Natural killer cell (primary cell): ENCODE measurements around the gene WNK3. TPM values are rescaled to one million over a fixed set of nuclear protein-coding genes. Genes with fewer than 3 reads are reported as not detected.

Experiments used
- ATAC-seq, 3 donors: fragments of 150-1000 bp in 2 of 3; fragments of 200-7000 bp in 1 of 3; cut with Tn5 transposase; 1 replicate in 1 of 3; 2 replicates in 2 of 3; pipeline ENCODE4 v1.10.0; 2021; ENCODE audit warnings: mild to moderate bottlenecking in 2 of 3, moderate library complexity in 2 of 3
- DNase-seq, 2 donors: peaks; one replicate each; pipeline versions ENCODE4 v3.0.0 to v3.0.0-alpha.2; 2013 to 2021; ENCODE audit warnings: mixed read lengths in 1 of 2
- H3K27ac ChIP-seq: one replicate; pipeline ENCODE4 v1.5.1; 2013; ENCODE audit warnings: mild to moderate bottlenecking, low read length
- H3K27me3 ChIP-seq: one replicate; pipeline ENCODE4 v1.6.1; 2013; ENCODE audit warnings: low read length; ENCODE audit not compliant: control insufficient read depth, insufficient read depth
- H3K36me3 ChIP-seq: one replicate; pipeline ENCODE4 v1.6.1; 2013; ENCODE audit warnings: low read length; ENCODE audit not compliant: control insufficient read depth, insufficient read depth
- H3K4me1 ChIP-seq: one replicate; pipeline ENCODE4 v1.6.1; 2013; ENCODE audit warnings: low read length; ENCODE audit not compliant: control insufficient read depth, insufficient read depth
- H3K4me3 ChIP-seq: one replicate; pipeline ENCODE4 v1.5.1; 2013; ENCODE audit warnings: low read length
- H3K9me3 ChIP-seq: one replicate; pipeline ENCODE4 v1.6.1; 2013; ENCODE audit warnings: low read length; ENCODE audit not compliant: control insufficient read depth, insufficient read depth
- H3K27ac Mint-ChIP-seq, 2 donors: one replicate each; pipeline ENCODE4 v1.8.0; 2022; ENCODE audit warnings: mild to moderate bottlenecking in 2 of 2, mixed read lengths in 2 of 2, moderate library complexity in 1 of 2
- H3K27me3 Mint-ChIP-seq, 2 donors: one replicate each; pipeline ENCODE4 v1.8.0; 2022; ENCODE audit warnings: low read depth in 2 of 2, mixed read lengths in 2 of 2
- H3K36me3 Mint-ChIP-seq: one replicate; pipeline ENCODE4 v1.8.0; 2022; ENCODE audit warnings: mixed read lengths
- H3K4me1 Mint-ChIP-seq, 2 donors: one replicate each; pipeline ENCODE4 v1.8.0; 2022; ENCODE audit warnings: mixed read lengths in 2 of 2
- H3K4me3 Mint-ChIP-seq: one replicate; pipeline ENCODE4 v1.8.0; 2022; ENCODE audit warnings: mild to moderate bottlenecking, moderate library complexity, mixed read lengths
- H3K9me3 Mint-ChIP-seq, 2 donors: one replicate each; pipeline ENCODE4 v1.8.0; 2022; ENCODE audit warnings: mixed read lengths in 2 of 2
- CTCF ChIP-seq: fragments of 200-600 bp; IDR thresholded peaks from one replicate; pipeline ENCODE4 v1.8.0; 2022; ENCODE audit warnings: antibody characterized with exemption
- WGBS: methylation state at CpG from one replicate; pipeline ENCODE4 v1.1.7; 2013; ENCODE audit warnings: missing lambda C conversion rate; ENCODE audit not compliant: insufficient coverage; 5-methylcytosine and 5-hydroxymethylcytosine counted together
- intact Hi-C: fragments of 100-400 bp; cut with micrococcal nuclease; formaldehyde crosslinking; loops from one replicate; pipeline ENCODE4 v1.14.2; 2022
- total RNA-seq, 4 donors: library from RNA; stranded (reverse); fragments of 120-200 nt in 1 of 4; gene quantifications; one replicate each; pipeline versions ENCODE4 v1.2.3 to v1.2.4, GENCODE V29; 2013 to 2022

WNK3 gene
- total RNA-seq, 3 donors from 2014 or later (not counting 1 experiment from before 2014, with no cell fraction given): 0.05 to 0.13 TPM; not detected in 1

- H3K27me3 Mint-ChIP-seq: no peaks in the 10 kb centered on the region
Measured at GRCh38 chrX:54178100-54178940, 179.5 kb downstream of the WNK3 start.

GRCh38 chrX:54177306-54177705 is 180.5 kb downstream of the WNK3 start:
- no peak overlapping the region for H3K27ac ChIP-seq
- WGBS: 97% methylated on average over 2 of the region's 3 CpGs
- H3K4me3 ChIP-seq: no peak overlapping the region
- no peaks in the 10 kb centered on the region for H3K9me3 ChIP-seq
- H3K27me3 Mint-ChIP-seq: no peaks in the 10 kb centered on the region
- H3K27me3 ChIP-seq: no peaks in the 10 kb centered on the region
- H3K36me3 ChIP-seq: no peaks in the 10 kb centered on the region
- H3K4me1 ChIP-seq: peaks cover 7% of the 10 kb centered on the region
- ATAC-seq (no peak), DNase-seq (no peak)
- intact Hi-C loops: no loop called here
- H3K27ac Mint-ChIP-seq: no peak overlapping the region
- H3K4me1 Mint-ChIP-seq: peaks cover 26 to 56% of the 10 kb centered on the region in 2 donors
- H3K36me3 Mint-ChIP-seq: no peaks in the 10 kb centered on the region
- no peak overlapping the region for H3K4me3 Mint-ChIP-seq
- TF ChIP-seq CTCF: no peak
- H3K9me3 Mint-ChIP-seq: no peaks in the 10 kb centered on the region

More at GRCh38 chrX:54178100-54178940, 179.5 kb downstream of the WNK3 start:
- H3K4me3 ChIP-seq: no peak overlapping the region
- whole genome bisulfite sequencing: 53% methylated on average over 2 of the region's 5 CpGs
- Mint-ChIP-seq H3K4me3 (no peak overlapping the region), H3K9me3 (no peaks in the 10 kb centered on the region), H3K36me3 (no peaks in the 10 kb centered on the region), H3K4me1 (peaks cover 26 to 57% of the 10 kb centered on the region in 2 donors), H3K27ac (no peak overlapping the region)
- ATAC-seq (no peak), DNase-seq (no peak)
- peaks cover 7% of the 10 kb centered on the region for H3K4me1 ChIP-seq
- H3K27ac ChIP-seq: no peak overlapping the region
- no peaks in the 10 kb centered on the region for H3K36me3 ChIP-seq
- H3K27me3 ChIP-seq: no peaks in the 10 kb centered on the region
- no peak for TF ChIP-seq CTCF
- H3K9me3 ChIP-seq: no peaks in the 10 kb centered on the region
- intact Hi-C loops: no loop called here

GRCh38 chrX:54173791-54174190 is 184.1 kb downstream of the WNK3 start:
- ATAC-seq: no peak
- Mint-ChIP-seq H3K4me1 (peaks cover 0 to 24% of the 10 kb centered on the region in 2 donors), H3K36me3 (no peaks in the 10 kb centered on the region), H3K4me3 (no peak overlapping the region), H3K9me3 (no peaks in the 10 kb centered on the region), H3K27me3 (no peaks in the 10 kb centered on the region), H3K27ac (no peak overlapping the region)
- DNase-seq: no peak
- H3K27me3 ChIP-seq: no peaks in the 10 kb centered on the region
- no peaks in the 10 kb centered on the region for H3K4me1 ChIP-seq
- H3K4me3 ChIP-seq: no peak overlapping the region
- H3K9me3 ChIP-seq: no peaks in the 10 kb centered on the region
- WGBS: 100% methylated on average over 2 of the region's 3 CpGs
- no peak for TF ChIP-seq CTCF
- no peaks in the 10 kb centered on the region for H3K36me3 ChIP-seq
- H3K27ac ChIP-seq: no peak overlapping the region
- intact Hi-C loops: no loop called here
